ENCODE results near the gene SPOCK3. TPM values are rescaled to one million over a fixed set of nuclear protein-coding genes. Genes with fewer than 3 reads are reported as not detected.

SPOCK3 gene
- total RNA-seq, 1 experiment from 2014 or later = 0.24 TPM

DNA sequence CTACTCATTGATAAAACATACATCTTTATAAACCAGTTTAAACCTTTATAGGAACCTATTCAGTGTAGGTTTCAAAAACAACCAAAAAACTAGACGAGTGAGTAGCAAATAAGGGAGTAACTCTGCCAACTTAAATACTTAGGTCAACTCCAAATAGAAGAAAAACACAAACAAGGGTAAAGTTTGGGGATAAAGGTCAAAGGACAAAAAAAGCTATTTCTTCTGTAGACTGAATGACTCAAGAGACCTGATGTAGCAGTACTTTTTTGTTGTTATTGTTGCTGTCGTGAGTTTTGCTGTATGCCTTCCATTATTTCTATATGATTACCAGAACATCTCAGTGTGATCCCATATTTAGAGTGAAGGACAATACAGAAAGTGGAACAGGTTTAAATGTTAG is 199.3 kb downstream of the SPOCK3 start:
- POLR2A ChIA-PET = no interaction called here
- DNase-seq (ENCODE audit: low spot score) (no peak), ATAC-seq (no peak)
- no peaks in the 10 kb centered on the region for H3K27me3 Mint-ChIP-seq (ENCODE audit: low read depth)
- CTCF ChIA-PET = interaction anchor here (1.1 kb wide), 1 partner anchor 876 kb away, joined by 3 read pairs; no protein-coding TSS in a partner anchor
- no peak for TF ChIP-seq ZNF232 (CRISPR knock-in tag; IDR thresholded peaks at IDR 0.05)
- TF ChIP-seq RORB (CRISPR knock-in tag; IDR thresholded peaks at IDR 0.05) = no peak
- TF ChIP-seq TEAD1 (CRISPR knock-in tag; IDR thresholded peaks at IDR 0.05) = no peak
- TF ChIP-seq SP1 (CRISPR knock-in tag; conservative IDR thresholded peaks at IDR 0.05) = no peak
- TF ChIP-seq, protein P1, sequence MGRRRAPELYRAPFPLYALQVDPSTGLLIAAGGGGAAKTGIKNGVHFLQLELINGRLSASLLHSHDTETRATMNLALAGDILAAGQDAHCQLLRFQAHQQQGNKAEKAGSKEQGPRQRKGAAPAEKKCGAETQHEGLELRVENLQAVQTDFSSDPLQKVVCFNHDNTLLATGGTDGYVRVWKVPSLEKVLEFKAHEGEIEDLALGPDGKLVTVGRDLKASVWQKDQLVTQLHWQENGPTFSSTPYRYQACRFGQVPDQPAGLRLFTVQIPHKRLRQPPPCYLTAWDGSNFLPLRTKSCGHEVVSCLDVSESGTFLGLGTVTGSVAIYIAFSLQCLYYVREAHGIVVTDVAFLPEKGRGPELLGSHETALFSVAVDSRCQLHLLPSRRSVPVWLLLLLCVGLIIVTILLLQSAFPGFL (CRISPR knock-in tag; IDR thresholded peaks at IDR 0.05; ENCODE audit: borderline replicate concordance) = no peak
- no peak for TF ChIP-seq ETV6 (CRISPR knock-in tag; IDR thresholded peaks at IDR 0.05)
- TF ChIP-seq, protein P2, sequence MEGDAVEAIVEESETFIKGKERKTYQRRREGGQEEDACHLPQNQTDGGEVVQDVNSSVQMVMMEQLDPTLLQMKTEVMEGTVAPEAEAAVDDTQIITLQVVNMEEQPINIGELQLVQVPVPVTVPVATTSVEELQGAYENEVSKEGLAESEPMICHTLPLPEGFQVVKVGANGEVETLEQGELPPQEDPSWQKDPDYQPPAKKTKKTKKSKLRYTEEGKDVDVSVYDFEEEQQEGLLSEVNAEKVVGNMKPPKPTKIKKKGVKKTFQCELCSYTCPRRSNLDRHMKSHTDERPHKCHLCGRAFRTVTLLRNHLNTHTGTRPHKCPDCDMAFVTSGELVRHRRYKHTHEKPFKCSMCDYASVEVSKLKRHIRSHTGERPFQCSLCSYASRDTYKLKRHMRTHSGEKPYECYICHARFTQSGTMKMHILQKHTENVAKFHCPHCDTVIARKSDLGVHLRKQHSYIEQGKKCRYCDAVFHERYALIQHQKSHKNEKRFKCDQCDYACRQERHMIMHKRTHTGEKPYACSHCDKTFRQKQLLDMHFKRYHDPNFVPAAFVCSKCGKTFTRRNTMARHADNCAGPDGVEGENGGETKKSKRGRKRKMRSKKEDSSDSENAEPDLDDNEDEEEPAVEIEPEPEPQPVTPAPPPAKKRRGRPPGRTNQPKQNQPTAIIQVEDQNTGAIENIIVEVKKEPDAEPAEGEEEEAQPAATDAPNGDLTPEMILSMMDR (IDR thresholded peaks at IDR 0.05) = no peak
- no peak for TF ChIP-seq NR1H2 (CRISPR knock-in tag; IDR thresholded peaks at IDR 0.05)
- TF ChIP-seq ZNF396 (CRISPR knock-in tag; IDR thresholded peaks at IDR 0.05; ENCODE audit: borderline replicate concordance) = no peak
- TF ChIP-seq, protein P3, sequence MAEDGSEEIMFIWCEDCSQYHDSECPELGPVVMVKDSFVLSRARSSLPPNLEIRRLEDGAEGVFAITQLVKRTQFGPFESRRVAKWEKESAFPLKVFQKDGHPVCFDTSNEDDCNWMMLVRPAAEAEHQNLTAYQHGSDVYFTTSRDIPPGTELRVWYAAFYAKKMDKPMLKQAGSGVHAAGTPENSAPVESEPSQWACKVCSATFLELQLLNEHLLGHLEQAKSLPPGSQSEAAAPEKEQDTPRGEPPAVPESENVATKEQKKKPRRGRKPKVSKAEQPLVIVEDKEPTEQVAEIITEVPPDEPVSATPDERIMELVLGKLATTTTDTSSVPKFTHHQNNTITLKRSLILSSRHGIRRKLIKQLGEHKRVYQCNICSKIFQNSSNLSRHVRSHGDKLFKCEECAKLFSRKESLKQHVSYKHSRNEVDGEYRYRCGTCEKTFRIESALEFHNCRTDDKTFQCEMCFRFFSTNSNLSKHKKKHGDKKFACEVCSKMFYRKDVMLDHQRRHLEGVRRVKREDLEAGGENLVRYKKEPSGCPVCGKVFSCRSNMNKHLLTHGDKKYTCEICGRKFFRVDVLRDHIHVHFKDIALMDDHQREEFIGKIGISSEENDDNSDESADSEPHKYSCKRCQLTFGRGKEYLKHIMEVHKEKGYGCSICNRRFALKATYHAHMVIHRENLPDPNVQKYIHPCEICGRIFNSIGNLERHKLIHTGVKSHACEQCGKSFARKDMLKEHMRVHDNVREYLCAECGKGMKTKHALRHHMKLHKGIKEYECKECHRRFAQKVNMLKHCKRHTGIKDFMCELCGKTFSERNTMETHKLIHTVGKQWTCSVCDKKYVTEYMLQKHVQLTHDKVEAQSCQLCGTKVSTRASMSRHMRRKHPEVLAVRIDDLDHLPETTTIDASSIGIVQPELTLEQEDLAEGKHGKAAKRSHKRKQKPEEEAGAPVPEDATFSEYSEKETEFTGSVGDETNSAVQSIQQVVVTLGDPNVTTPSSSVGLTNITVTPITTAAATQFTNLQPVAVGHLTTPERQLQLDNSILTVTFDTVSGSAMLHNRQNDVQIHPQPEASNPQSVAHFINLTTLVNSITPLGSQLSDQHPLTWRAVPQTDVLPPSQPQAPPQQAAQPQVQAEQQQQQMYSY (CRISPR knock-in tag; IDR thresholded peaks at IDR 0.05) = no peak
- TF ChIP-seq, protein P4, sequence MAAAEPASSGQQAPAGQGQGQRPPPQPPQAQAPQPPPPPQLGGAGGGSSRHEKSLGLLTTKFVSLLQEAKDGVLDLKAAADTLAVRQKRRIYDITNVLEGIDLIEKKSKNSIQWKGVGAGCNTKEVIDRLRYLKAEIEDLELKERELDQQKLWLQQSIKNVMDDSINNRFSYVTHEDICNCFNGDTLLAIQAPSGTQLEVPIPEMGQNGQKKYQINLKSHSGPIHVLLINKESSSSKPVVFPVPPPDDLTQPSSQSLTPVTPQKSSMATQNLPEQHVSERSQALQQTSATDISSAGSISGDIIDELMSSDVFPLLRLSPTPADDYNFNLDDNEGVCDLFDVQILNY (CRISPR knock-in tag; IDR thresholded peaks at IDR 0.05) = no peak
- TF ChIP-seq, protein P5, sequence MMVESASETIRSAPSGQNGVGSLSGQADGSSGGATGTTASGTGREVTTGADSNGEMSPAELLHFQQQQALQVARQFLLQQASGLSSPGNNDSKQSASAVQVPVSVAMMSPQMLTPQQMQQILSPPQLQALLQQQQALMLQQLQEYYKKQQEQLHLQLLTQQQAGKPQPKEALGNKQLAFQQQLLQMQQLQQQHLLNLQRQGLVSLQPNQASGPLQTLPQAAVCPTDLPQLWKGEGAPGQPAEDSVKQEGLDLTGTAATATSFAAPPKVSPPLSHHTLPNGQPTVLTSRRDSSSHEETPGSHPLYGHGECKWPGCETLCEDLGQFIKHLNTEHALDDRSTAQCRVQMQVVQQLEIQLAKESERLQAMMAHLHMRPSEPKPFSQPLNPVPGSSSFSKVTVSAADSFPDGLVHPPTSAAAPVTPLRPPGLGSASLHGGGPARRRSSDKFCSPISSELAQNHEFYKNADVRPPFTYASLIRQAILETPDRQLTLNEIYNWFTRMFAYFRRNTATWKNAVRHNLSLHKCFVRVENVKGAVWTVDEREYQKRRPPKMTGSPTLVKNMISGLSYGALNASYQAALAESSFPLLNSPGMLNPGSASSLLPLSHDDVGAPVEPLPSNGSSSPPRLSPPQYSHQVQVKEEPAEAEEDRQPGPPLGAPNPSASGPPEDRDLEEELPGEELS (CRISPR knock-in tag; IDR thresholded peaks at IDR 0.05) = no peak
- TF ChIP-seq, protein P6, sequence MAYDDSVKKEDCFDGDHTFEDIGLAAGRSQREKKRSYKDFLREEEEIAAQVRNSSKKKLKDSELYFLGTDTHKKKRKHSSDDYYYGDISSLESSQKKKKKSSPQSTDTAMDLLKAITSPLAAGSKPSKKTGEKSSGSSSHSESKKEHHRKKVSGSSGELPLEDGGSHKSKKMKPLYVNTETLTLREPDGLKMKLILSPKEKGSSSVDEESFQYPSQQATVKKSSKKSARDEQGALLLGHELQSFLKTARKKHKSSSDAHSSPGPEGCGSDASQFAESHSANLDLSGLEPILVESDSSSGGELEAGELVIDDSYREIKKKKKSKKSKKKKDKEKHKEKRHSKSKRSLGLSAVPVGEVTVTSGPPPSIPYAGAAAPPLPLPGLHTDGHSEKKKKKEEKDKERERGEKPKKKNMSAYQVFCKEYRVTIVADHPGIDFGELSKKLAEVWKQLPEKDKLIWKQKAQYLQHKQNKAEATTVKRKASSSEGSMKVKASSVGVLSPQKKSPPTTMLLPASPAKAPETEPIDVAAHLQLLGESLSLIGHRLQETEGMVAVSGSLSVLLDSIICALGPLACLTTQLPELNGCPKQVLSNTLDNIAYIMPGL (CRISPR knock-in tag; IDR thresholded peaks at IDR 0.05) = no peak
- TF ChIP-seq, protein P7, sequence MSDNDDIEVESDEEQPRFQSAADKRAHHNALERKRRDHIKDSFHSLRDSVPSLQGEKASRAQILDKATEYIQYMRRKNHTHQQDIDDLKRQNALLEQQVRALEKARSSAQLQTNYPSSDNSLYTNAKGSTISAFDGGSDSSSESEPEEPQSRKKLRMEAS (CRISPR knock-in tag; IDR thresholded peaks at IDR 0.05) = no peak
- TF ChIP-seq ZNF263 (CRISPR knock-in tag; IDR thresholded peaks at IDR 0.05; ENCODE audit: low read depth) = no peak
- TF ChIP-seq TEAD4 (CRISPR knock-in tag; IDR thresholded peaks at IDR 0.05) = no peak
- peaks cover 8% of the 10 kb centered on the region for H3K4me1 Mint-ChIP-seq
- H3K36me3 Mint-ChIP-seq = no peaks in the 10 kb centered on the region
- H3K4me3 Mint-ChIP-seq = no peak overlapping the region
- H3K27ac Mint-ChIP-seq = no peak overlapping the region
- peaks cover 5% of the 10 kb centered on the region; the same call in 1 of the 2 replicates for H3K9me3 Mint-ChIP-seq

All from WTC11 (cell line).